GM10266 (cell line): ENCODE data around the gene CYB561D1.
"Not testable (repeated sequence)": the region's sequence is repeated elsewhere in the genome, so short reads cannot be mapped to it uniquely, and the experiment has no call there.

Source experiments
- DNase-seq: peaks from one replicate; pipeline ENCODE4 v3.0.0; 2012; ENCODE audit errors: extremely low spot score
- TF ChIP-seq, protein P1 (sequence below): IDR thresholded peaks from 2 replicates; pipeline ENCODE4 v1.5.1; 2012; ENCODE audit warnings: mild to moderate bottlenecking, low read depth; ENCODE audit not compliant: control insufficient read depth, insufficient read depth; ENCODE audit errors: missing control alignments

The CYB561D1 gene, protein sequence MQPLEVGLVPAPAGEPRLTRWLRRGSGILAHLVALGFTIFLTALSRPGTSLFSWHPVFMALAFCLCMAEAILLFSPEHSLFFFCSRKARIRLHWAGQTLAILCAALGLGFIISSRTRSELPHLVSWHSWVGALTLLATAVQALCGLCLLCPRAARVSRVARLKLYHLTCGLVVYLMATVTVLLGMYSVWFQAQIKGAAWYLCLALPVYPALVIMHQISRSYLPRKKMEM

DNA sequence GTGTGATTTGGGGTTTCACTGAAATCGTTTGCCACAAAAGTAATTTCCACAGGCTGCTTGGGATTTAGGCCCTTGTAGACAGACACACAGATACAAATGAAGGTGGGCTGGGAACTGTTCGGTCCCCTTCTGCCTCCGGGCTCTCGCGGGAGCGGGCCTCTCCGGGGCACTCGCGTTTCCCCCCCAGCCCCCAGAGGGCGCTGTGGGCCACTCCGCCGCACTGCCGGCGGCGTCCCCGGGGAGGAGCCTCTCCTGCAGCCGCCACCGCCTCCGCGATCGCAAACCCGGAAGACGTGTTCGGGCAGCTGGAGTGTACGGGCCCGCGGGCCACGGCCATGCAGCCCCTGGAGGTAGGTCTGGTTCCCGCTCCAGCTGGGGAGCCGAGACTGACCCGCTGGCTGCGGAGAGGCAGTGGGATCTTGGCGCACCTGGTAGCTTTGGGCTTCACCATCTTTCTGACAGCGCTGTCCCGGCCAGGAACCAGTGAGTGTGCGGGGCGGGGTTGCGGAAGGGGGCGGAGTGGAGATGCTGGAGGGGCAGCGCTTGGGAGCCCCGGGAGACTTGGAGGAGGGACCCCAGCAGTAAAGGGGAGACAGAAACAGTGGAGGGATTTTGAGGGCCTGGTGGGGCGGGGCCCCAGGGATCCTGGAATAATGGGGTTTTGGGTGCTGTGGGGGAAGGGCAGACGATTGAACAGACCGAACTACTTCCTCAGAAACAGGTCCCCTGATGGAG is at the start of gene CYB561D1:
CYB561D1 (plus strand) TSS at position 290 of the 735 bp plus-strand sequence; CDS start at position 336, 46 bp downstream.
- DNase-seq, result peak; percentile 93
- TF ChIP-seq, protein P1, sequence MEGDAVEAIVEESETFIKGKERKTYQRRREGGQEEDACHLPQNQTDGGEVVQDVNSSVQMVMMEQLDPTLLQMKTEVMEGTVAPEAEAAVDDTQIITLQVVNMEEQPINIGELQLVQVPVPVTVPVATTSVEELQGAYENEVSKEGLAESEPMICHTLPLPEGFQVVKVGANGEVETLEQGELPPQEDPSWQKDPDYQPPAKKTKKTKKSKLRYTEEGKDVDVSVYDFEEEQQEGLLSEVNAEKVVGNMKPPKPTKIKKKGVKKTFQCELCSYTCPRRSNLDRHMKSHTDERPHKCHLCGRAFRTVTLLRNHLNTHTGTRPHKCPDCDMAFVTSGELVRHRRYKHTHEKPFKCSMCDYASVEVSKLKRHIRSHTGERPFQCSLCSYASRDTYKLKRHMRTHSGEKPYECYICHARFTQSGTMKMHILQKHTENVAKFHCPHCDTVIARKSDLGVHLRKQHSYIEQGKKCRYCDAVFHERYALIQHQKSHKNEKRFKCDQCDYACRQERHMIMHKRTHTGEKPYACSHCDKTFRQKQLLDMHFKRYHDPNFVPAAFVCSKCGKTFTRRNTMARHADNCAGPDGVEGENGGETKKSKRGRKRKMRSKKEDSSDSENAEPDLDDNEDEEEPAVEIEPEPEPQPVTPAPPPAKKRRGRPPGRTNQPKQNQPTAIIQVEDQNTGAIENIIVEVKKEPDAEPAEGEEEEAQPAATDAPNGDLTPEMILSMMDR, result peak; percentile 94

DNA sequence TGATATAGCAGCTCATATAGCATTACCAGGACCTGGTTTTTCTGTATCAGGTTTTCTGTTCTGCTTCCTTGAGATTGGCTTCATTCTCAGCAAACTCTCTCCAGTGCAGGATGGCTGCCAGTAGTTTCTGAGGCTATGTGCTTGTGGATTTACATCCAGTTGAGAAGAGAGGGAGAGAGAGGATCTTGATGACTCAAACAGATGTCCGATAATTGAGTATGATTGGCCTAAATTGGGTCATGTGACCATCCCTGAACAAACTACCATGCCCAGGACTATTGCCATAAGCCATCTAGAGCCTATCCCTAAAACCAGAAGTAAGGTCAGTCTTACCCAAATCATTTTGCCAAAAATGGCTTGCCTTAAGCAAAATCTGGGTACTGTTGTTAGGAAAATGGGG is 49.5 kb upstream of the CYB561D1 start:
- TF ChIP-seq, protein P1, result no peak
- no peak for DNase-seq

DNA sequence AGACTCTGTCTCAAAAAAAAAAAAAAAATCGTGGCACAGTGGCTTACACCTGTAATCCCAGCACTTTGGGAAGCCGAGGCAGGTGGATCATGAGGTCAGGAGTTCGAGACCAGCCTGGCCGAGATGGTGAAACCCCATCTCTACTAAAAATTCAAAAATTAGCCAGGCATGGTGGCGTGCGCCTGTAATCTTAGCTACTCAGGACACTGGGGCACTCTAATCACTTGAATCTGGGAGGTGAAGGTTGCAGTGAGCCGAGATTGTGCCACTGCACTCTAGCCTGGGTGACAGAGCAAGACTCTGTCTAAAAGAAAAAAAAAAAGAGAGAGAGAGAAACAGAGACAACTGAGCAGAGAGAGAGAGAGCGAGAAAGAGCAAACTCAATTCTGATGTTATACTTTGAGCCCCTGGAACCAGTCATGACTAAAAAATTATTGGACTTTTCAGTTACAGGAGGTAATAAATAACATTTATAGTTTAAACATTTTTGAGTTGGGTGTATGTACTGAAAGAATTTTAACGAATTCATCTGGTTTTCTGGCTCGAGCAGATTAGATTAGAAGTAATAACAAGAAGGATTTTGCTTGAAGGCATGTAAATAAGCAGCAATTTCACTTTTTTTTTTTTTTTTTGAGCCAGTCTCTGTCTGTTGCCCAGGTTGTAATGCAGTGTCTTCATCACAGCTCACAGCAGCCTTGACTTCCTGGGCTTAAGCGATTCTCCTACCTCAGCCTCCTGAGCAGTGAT is 47.8 kb upstream of the CYB561D1 start:
- not testable (repeated sequence) for DNase-seq

DNA sequence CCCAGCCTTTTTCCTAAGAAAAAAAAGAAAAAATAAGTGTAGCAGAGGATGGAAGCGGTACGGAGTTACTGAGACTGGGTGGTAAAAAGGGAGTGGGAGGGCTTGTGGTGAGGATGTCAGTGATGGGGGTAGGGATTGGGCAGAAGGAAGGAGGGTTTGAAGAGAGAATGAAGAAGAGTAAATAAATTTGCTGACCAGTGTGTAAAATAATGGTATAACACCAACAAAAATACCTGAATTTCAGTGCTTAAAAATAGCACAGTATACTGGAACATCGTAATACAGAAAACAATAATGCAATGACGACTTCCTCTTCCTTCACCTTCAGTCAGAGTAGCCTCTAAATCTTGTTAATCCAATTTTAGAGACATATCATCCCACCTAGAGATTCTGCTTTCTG is 46.4 kb upstream of the CYB561D1 start:
- TF ChIP-seq, protein P1, result no peak
- no peak for DNase-seq

DNA sequence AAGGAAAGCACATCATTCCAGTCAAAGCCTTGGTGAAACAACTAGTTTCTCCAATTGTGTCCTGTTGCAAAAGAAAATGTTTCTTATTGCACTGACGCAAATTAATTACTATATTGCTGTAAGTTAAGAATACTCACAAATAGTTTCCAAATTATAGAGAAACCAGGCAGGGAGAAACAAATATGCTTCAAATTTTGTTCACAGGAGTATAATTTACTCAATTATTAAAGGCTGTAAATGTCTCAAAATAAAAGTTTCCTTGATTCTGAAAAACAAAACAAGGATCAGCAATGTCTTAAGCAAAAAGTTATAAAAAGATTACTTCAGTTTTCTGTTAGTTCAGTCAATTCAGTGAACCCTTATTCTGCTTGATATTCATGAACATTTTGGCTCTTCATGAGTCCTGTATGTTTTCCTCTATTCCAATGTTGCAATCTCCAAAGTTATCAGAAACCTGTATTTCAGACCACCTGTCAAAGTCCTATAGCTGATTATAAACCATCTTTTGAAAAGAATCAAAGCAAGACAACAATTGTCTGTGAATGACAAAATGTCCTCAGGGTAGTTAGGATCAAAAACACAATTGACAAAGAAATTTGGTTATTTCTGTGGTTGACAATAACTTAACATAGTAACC is 39.3 kb upstream of the CYB561D1 start:
- DNase-seq, result no peak
- TF ChIP-seq, protein P1, result no peak

DNA sequence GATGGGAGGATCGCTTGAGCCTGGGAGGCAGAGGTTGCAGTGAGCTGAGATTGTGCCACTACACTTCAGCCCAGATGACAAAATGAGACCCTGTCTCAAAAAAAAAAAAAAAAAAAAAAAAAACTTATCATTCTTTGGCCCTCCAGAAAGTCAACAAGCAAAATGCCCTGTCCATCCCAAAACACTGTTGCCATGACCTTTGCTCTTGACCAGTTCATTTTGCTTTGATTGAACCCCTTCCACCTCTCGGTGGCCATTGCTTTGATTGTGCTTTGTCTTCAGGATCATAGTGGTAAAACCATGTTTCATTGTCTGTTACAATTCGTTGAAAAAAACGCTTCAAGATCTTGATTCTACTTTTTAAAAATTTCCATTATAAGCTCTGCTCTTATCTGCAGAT is 36.1 kb upstream of the CYB561D1 start:
- TF ChIP-seq, protein P1, result no peak
- DNase-seq, result no peak

DNA sequence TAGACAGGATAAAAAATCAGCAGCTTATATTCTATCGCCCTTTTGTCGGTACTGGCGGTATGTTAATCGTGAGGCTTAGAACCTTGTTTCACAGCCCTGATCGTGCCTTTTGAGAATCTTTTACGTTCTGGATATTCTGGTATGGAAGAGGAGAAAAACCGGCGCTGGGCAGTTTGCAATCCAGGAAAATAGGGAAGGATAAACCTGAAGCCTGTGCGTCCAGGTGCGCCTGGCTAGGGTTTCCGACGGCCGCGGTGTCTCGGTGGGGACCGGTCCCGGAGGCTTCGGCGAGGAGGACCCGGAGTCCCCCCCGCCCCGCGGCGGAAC is 27.8 kb upstream of the CYB561D1 start:
- DNase-seq, result no peak
- TF ChIP-seq, protein P1, result no peak
